NCI-H1105 treated with DMSO at 0.1 percent for 48 hours (cell line): Measurements from ENCODE around the gene DECR2.
"Not testable (repeated sequence)": the region's sequence is repeated elsewhere in the genome, so short reads cannot be mapped to it uniquely, and the experiment has no call there.

ENCODE experiments used
- DNase-seq: peaks from one replicate; lab custom pipeline; 2025; lab: John Stamatoyannopoulos, UW

DECR2 gene

GRCh38 chr16:379183-379960 lies 22.3 kb upstream of the DECR2 start:
- DNase-seq = peak; percentile 89

- no peak for DNase-seq
Measured at GRCh38 chr16:379961-380761, 21.5 kb upstream of the DECR2 start.

- DNase-seq = no peak
Measured at GRCh38 chr16:380762-381011, 21.0 kb upstream of the DECR2 start.

GRCh38 chr16:381012-381788 lies 20.5 kb upstream of the DECR2 start:
- no peak for DNase-seq

GRCh38 chr16:381789-382717 lies 19.6 kb upstream of the DECR2 start, which contains the start of gene PGAP6:
TSS of gene PGAP6 (minus strand) at chr16:381978. CDS start at chr16:381821, 157 bp downstream.
- peak; percentile 18 for DNase-seq

- no peak for DNase-seq
Measured at GRCh38 chr16:383326-384051, 18.2 kb upstream of the DECR2 start.

- no peak for DNase-seq
Measured at GRCh38 chr16:386641-387156, 15.0 kb upstream of the DECR2 start.

GRCh38 chr16:387761-388666 lies 13.7 kb upstream of the DECR2 start:
- DNase-seq = not testable (repeated sequence)

GRCh38 chr16:389352-389751 lies 12.3 kb upstream of the DECR2 start:
- no peak for DNase-seq

- DNase-seq = no peak
Measured at GRCh38 chr16:391885-392335, 9.8 kb upstream of the DECR2 start.

GRCh38 chr16:392450-393030 lies 9.1 kb upstream of the DECR2 start:
- DNase-seq = no peak

GRCh38 chr16:396199-396598 lies 5.5 kb upstream of the DECR2 start:
- no peak for DNase-seq

- peak; percentile 30 for DNase-seq
Measured at GRCh38 chr16:396605-397004, 5.1 kb upstream of the DECR2 start.

GRCh38 chr16:397135-397661 lies 4.5 kb upstream of the DECR2 start, which contains the start of gene NME4:
TSS of gene NME4 (plus strand) at chr16:397199. CDS start at chr16:397223, 24 bp downstream.
- DNase-seq = no peak

GRCh38 chr16:397736-398332 lies 3.9 kb upstream of the DECR2 start:
- DNase-seq = no peak

- no peak for DNase-seq
Measured at GRCh38 chr16:398561-399339, 2.9 kb upstream of the DECR2 start.

GRCh38 chr16:399340-400019 lies 2.2 kb upstream of the DECR2 start:
- DNase-seq = no peak
